Right lobe of liver (tissue), 4 donors: Measurements from ENCODE around the gene TMEM134.

ENCODE experiments used
- POLR2A ChIP-seq: fragments of 450-650 bp; IDR thresholded peaks from one replicate; pipeline ENCODE4 v1.6.1; 2017; ENCODE audit warnings: antibody characterized with exemption, mild to moderate bottlenecking
- TF ChIP-seq, protein P1 (sequence below), 4 donors: fragments of 200-600 bp in 3 of 4; fragments of 450-650 bp in 1 of 4; IDR thresholded peaks; one replicate each; pipeline versions ENCODE4 v1.5.1 to v1.8.0; 2016 to 2022; ENCODE audit warnings: antibody characterized with exemption in 4 of 4, mild to moderate bottlenecking in 2 of 4
- donor health status: DM: no; HTN: no; CAD: no.
- donor health status: DM: no; HTN: no; CAD: no.
- donor health status: DM: no; HTN: yes; CAD: no.

DNA sequence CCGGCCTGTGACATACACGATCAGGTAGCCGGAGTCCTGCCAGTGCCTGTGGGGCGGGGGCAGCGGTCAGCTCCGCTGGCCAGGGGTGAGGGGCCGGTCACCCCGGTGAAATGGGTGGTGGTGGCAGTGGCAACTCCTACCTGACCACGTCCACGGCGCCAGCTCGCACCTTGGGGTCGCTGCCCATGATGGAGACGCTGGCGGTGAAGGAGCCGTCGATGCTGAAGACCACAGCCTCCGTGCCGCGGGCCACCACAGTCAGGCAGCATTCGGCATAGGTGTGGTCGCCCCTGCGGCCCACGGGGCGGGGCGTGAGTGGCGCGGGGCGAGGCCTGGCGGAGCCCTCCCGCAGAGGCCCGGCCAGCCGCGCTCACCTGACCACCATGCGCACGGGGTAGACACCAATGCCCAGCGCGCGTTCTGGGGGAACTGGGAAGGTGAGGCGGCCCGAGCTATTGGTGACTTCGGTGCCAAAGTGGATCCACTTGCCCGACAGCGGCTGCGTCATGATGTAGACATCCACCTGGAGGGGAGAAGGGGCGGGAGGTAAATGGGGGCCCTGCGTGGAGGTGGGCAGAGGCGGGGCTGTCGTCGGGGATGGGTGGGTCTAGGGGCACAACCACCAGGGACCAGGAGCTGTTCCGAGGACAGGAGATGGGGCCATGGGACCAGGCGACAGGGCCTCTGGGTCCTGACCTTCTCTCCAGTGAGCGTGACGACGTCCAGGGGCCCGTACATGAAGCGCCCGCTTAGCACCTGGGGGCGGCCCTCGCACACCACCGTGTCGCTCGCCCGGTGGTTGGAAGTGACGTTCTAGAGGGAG lies 24.7 kb upstream of the TMEM134 start:
- TF ChIP-seq, protein P1, sequence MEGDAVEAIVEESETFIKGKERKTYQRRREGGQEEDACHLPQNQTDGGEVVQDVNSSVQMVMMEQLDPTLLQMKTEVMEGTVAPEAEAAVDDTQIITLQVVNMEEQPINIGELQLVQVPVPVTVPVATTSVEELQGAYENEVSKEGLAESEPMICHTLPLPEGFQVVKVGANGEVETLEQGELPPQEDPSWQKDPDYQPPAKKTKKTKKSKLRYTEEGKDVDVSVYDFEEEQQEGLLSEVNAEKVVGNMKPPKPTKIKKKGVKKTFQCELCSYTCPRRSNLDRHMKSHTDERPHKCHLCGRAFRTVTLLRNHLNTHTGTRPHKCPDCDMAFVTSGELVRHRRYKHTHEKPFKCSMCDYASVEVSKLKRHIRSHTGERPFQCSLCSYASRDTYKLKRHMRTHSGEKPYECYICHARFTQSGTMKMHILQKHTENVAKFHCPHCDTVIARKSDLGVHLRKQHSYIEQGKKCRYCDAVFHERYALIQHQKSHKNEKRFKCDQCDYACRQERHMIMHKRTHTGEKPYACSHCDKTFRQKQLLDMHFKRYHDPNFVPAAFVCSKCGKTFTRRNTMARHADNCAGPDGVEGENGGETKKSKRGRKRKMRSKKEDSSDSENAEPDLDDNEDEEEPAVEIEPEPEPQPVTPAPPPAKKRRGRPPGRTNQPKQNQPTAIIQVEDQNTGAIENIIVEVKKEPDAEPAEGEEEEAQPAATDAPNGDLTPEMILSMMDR (IDR thresholded peaks at IDR 0.05) = no peak
- no peak for TF ChIP-seq POLR2A
